Activated naive CD4-positive, alpha-beta T cell (primary cell): ENCODE data around the gene MRE11.
"Not testable (repeated sequence)": the region's sequence is repeated elsewhere in the genome, so short reads cannot be mapped to it uniquely, and the experiment has no call there.

Experiments
- DNase-seq, 4 experiments: peaks; one replicate each; lab custom pipeline; 2025; lab: John Stamatoyannopoulos, UW

Gene MRE11

DNA sequence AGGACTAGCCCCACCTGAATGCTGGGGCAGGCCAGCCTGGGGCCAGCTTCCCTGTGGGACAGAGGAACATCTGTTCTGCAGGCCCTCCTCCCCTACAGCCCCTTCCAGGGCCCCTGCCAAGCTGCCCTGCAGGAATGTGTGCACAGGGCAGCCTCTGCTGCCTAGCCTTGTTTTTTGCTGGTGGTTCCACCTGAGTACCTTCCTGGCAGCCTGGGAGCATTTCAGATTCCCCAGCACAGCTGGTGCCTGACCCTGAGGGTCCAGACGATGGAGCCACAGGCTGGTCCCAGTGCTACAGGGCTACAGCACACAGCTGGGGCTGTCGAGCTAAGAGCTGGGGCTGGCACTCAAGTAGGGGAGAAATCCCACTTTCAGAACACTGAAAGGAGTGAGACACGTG is 70.1 kb downstream of the MRE11 start:
- no peak for DNase-seq

GRCh38 chr11:94418123-94418765 is 75.4 kb downstream of the MRE11 start:
- no peak for DNase-seq

- DNase-seq, result no peak
Measured at GRCh38 chr11:94417386-94417987, 76.2 kb downstream of the MRE11 start.

GRCh38 chr11:94405062-94405833 is 88.4 kb downstream of the MRE11 start:
- no peak for DNase-seq

GRCh38 chr11:94402355-94402754 is 91.3 kb downstream of the MRE11 start:
- DNase-seq, result no peak

DNA sequence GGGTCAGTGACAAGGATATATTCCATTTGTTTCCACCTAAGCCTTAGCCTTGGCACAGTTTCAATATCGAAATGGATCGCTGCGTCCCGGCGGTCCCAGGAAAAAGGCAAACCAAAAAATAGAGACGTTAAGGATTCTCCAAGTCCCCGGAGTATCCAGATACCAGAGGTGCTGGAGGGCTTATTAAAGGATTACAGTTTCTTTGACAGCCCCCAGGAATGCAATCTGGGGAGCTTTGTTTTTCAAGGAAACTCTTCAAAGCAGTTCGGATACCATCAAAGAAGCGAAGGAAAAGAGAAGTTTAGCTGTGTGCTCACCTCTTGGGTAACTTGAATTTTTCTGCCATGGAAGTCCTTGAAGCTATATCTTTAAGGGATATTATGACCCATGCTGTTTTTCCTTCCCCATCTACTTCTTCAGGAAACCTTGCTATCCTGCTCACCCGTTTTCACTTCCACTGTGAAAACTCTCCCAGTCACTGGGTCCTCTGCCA is 91.8 kb downstream of the MRE11 start:
- no peak for DNase-seq

DNA sequence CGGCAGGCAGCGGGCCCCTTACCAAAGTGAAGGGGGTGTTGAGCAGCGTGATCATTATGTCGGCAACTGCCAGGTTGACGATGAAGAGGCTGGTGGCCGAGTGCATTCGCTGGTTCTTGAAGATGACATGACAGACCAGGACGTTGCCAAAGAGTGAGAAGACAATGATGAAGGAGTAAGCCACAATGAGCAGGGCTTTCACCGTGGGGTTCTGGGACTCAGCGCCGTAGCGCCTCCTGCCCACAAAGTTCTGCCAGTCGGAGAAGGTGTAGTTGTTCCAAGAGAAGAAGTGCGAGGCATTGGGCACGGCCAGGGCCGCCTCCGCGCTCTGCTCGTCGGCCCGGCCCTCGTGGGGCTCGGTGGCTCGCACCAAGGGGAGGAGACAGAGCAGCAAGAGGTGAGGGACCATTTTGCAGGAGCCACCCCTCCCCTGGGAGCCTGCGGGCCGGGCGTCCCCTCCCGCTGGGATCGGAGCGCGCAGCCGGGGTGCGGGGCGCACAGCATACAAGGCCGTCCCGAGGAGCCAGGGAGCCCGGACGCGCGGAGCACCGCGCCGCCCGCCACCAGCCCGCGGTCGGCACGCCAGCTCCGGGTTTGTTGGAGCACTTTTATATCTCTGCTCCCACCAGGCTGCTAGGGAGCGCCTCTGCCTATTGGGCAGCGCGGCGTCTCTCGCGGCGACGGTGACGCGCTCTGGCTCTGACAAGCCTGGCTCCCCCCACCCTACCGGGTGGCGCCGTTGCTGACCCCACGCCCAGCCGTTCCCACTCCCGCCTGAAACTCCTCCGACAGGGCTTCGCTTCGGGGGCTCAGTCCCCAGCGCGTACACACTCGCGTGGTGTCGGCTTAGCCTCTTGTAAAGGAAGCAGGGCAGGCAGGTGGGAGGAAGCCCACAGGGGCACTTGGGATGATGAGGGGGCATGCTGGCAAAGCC is 92.5 kb downstream of the MRE11 start, which contains the start of gene GPR83:
Gene GPR83 (minus strand): TSS at position 581 of the 934 bp plus-strand sequence. CDS start 172 bp downstream, at position 409.
- DNase-seq, result no peak

GRCh38 chr11:94400457-94400838 is 93.2 kb downstream of the MRE11 start:
- no peak for DNase-seq

DNA sequence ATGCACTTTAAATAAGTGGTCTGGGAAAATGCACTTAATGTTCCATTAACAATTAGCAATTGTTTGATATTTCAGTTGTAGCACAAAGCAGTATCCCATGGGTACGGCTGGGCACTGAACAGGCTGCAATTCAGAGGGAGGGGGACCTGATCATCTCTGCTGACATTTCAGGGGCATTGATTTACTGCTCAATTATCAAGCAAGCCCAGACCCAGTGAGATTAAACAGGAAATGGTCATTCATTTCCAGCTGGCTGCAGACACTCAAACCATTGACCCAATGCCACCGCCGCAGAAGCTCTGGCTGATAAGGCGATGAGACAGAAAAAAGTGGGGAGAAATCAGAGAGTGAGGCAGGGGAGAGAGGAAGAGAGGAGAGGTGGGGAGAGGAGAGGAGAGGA is 93.6 kb downstream of the MRE11 start:
- DNase-seq, result no peak

DNA sequence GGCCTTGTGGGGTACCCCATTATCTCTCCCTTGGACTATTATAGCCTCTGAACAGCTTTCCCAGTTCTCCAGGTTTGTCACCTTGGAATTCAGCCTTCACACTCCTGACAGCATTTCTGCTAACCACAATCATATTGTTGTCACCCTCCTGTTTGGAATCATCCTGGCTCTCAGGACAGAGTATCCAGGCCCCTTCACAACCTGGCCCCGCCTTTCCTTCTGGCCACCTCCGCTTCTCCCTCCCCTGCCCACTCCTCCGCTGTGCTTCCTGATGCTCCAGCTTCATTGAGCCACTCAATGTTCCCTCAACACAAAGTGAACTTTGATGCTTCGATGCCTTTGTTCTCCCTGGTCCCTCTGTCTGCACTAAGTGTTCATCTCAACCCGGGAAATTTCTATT is 95.5 kb downstream of the MRE11 start:
- DNase-seq, result no peak

DNA sequence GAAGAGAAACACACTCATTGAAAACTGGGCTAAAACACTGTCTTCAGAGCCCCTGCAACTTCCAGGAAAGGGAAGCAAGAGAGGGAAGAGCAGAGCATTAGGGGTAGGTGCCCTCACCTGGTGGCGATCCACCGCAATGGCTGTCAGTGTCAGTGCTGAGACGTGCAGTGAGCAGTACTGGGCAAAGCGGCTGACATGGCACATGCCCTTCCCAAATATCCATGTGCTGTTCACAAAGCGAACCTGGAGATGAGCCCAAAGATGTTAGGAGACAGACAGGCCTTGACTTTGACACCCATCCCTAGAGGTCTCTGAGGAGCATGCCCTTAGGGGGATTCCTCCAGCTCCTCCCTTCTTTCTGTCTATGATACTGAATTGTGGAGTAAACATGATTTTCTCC is 97.4 kb downstream of the MRE11 start:
- DNase-seq, result no peak

DNA sequence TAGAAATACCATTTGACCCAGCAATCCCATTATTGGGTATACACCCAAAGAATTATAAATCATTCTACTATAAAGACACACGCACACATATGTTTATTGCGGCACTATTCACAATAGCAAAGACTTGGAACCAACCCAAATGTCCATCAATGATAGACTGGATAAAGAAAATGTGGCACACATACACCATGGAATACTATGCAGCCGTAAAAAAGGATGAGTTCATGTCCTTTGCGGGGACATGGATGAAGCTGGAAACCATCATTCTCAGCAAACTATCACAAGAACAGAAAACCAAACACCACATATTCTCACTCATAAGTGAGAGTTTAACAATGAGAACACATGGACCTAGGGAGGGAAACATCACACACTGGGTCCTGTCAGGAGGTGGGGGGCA is 101.7 kb downstream of the MRE11 start:
- DNase-seq, result not testable (repeated sequence)

GRCh38 chr11:94379613-94380012 is 114.0 kb downstream of the MRE11 start:
- DNase-seq, result no peak

DNA sequence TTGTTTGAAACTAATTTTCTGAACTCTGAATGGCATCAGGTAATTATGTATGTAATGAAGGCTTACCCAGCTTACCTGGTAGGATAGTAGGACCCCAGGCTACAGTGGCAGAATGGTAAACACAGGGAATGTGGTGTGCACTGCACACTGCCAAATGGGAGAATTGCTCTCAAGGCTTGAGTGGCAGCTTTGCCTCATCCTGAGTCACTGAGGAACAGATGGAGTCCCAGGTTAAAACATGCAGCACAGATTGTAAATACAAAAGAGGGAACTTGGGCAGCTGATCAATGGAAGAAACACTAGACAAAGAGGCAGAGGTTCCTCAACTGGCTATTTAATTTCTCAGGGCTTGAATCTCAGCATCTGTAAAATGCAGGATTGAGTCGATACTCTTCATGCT is 116.8 kb downstream of the MRE11 start:
- DNase-seq, result no peak

DNA sequence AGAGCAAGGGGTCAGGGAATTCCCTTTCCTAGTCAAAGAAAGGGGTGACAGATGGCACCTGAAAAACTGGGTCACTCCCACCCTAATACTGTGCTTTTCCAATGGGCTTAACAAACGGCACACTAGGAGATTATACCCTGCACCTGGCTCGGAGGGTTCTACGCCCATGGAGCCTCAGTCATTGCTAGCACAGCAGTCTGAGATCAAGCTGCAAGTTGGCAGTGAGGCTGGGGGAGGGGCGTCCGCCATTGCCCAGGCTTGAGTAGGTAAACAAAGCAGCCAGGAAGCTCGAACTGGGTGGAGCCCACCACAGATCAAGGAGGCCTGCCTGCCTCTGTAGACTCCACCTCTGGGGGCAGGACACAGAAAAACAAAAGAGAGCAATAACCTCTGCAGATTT is 123.1 kb downstream of the MRE11 start:
- DNase-seq, result not testable (repeated sequence)
